Tibial nerve (tissue), 3 donors: ENCODE results near the gene EYS.

Source experiments
- POLR2A ChIP-seq, 2 donors: fragments of 450-650 bp; IDR thresholded peaks; one replicate each; pipeline ENCODE4 v1.6.1; 2017; ENCODE audit warnings: antibody characterized with exemption in 2 of 2, mild to moderate bottlenecking in 2 of 2, moderate library complexity in 2 of 2
- TF ChIP-seq, protein P1 (sequence below), 5 experiments: fragments of 200-600 bp in 3 of 5; fragments of 450-650 bp in 2 of 5; sonication (generic) in 3 of 5; IDR thresholded peaks; one replicate each; pipeline ENCODE4 v1.5.1; 2016 to 2019; ENCODE audit warnings: antibody characterized with exemption in 5 of 5, mild to moderate bottlenecking in 3 of 5, moderate library complexity in 2 of 5

DNA sequence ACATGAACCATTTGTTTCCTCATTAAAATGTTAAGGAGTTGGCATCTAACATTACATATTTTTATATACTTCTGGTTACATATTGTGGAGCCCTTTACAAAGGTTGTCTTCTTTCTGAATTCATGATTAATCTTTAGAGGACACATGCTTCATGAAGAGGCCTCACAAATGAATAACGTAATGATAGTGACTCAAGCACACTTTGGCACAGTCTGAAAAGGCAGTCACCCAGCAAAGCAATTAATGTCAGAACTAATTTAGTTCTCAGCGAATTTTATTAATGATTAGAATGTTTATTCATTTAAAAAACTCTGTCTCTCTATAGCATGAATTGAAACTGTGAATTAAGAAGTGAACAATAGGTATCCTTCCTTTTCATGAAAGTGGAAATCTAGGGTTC lies 1217.3 kb downstream of the EYS start:
- no peak for TF ChIP-seq POLR2A (IDR thresholded peaks at IDR 0.05)
- TF ChIP-seq, protein P1, sequence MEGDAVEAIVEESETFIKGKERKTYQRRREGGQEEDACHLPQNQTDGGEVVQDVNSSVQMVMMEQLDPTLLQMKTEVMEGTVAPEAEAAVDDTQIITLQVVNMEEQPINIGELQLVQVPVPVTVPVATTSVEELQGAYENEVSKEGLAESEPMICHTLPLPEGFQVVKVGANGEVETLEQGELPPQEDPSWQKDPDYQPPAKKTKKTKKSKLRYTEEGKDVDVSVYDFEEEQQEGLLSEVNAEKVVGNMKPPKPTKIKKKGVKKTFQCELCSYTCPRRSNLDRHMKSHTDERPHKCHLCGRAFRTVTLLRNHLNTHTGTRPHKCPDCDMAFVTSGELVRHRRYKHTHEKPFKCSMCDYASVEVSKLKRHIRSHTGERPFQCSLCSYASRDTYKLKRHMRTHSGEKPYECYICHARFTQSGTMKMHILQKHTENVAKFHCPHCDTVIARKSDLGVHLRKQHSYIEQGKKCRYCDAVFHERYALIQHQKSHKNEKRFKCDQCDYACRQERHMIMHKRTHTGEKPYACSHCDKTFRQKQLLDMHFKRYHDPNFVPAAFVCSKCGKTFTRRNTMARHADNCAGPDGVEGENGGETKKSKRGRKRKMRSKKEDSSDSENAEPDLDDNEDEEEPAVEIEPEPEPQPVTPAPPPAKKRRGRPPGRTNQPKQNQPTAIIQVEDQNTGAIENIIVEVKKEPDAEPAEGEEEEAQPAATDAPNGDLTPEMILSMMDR (IDR thresholded peaks at IDR 0.05): no peak
